NT2/D1 (cell line): ENCODE measurements around the gene MUC2.

Source experiments
- SUZ12 ChIP-seq: IDR thresholded peaks from 2 replicates; pipeline ENCODE4 v1.6.1; 2011; ENCODE audit not compliant: insufficient read length, insufficient read depth; ENCODE audit errors: extremely low read depth
- YY1 ChIP-seq: IDR thresholded peaks from 2 replicates; pipeline ENCODE4 v1.6.1; 2011; ENCODE audit not compliant: insufficient read length, insufficient read depth
- ZNF274 ChIP-seq: IDR thresholded peaks from 2 replicates; pipeline ENCODE4 v1.6.1; 2011; ENCODE audit warnings: mild to moderate bottlenecking, low read depth, low read length

DNA sequence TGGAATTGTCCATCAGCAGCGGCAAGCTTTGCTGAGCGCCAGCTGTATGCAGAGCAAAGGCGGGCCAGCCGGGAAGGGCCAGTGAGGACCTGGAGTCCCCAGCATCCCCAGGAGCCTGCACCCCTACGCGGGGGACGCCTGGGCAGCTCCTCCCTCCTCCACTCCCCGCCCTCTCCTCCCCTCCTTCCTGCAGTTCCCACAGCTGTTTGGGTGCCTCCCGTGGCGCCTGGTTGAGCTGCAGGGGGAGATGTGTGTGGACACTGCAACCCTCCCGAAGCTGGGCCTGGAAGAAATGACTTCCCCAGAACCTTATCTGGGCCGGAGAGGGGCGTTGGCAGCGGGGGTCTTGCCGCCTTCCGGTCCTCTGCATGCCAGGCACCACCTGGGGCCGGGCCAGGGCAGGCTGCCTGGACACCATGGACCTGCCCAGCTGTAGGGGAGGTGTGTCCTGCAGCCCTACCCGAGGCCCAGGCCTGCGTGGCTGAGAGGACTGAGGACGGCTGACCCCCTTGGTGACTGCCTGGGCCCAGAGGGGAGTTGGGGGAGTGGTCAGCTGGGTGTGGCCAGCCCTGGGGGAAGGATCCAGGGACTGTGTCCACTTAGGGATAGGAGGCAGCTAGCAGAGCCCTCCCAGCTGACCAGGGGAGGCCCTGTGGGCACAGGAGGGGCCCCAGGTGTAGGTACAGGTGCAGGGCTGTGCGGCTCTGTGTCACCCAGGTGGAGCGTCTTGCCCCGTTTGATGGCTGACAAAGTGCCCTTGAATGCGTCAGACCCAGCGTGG lies 21.4 kb upstream of the MUC2 start:
- no peak for TF ChIP-seq SUZ12
- no peak for TF ChIP-seq YY1
- TF ChIP-seq ZNF274: no peak
